ENCODE measurements around the gene ACIN1.

- TF ChIP-seq CTCF (IDR thresholded peaks at IDR 0.05) (no peak), EP300 (IDR thresholded peaks at IDR 0.05) (no peak)
Observed at GRCh38 chr14:23070262-23071129, 24.4 kb downstream of the ACIN1 start.

Data from tibial nerve (tissue), 4 donors.